ENCODE measurements around the gene APOBEC3A.

The APOBEC3A gene

GRCh38 chr22:38970551-38970950 lies 13.1 kb downstream of the APOBEC3A start:
- TF ChIP-seq CTCF (IDR thresholded peaks at IDR 0.05; ENCODE audit: borderline replicate concordance, control extremely low read depth, extremely low read depth, insufficient read depth, missing control alignments) = no peak
- in situ Hi-C loops (cut with MboI; ENCODE audit: low sequenced_read_pairs, unreplicated experiment) = no loop called here
- DNase-seq (ENCODE audit: low spot score) = no peak

- in situ Hi-C loops (cut with MboI; ENCODE audit: low sequenced_read_pairs, unreplicated experiment) = no loop called here
- no peak for DNase-seq (ENCODE audit: low spot score)
- TF ChIP-seq CTCF (IDR thresholded peaks at IDR 0.05; ENCODE audit: borderline replicate concordance, control extremely low read depth, extremely low read depth, insufficient read depth, missing control alignments) = no peak
Measured at GRCh38 chr22:38971202-38971601, 13.8 kb downstream of the APOBEC3A start.

- DNase-seq (ENCODE audit: low spot score) = no peak
- TF ChIP-seq CTCF (IDR thresholded peaks at IDR 0.05; ENCODE audit: borderline replicate concordance, control extremely low read depth, extremely low read depth, insufficient read depth, missing control alignments) = no peak
- in situ Hi-C loops (cut with MboI; ENCODE audit: low sequenced_read_pairs, unreplicated experiment) = no loop called here
Measured at GRCh38 chr22:38971791-38972190, 14.4 kb downstream of the APOBEC3A start.

GRCh38 chr22:38972558-38972957 lies 15.1 kb downstream of the APOBEC3A start:
- no peak for DNase-seq (ENCODE audit: low spot score)
- no peak for TF ChIP-seq CTCF (IDR thresholded peaks at IDR 0.05; ENCODE audit: borderline replicate concordance, control extremely low read depth, extremely low read depth, insufficient read depth, missing control alignments)
- in situ Hi-C loops (cut with MboI; ENCODE audit: low sequenced_read_pairs, unreplicated experiment) = no loop called here

GRCh38 chr22:38973289-38974169 lies 16.1 kb downstream of the APOBEC3A start:
- TF ChIP-seq CTCF (IDR thresholded peaks at IDR 0.05; ENCODE audit: borderline replicate concordance, control extremely low read depth, extremely low read depth, insufficient read depth, missing control alignments) = peak; percentile 88
- peak; percentile 81 for DNase-seq (ENCODE audit: low spot score)
- in situ Hi-C loops (cut with MboI; ENCODE audit: low sequenced_read_pairs, unreplicated experiment) = no loop called here

GRCh38 chr22:38974170-38974825 lies 16.9 kb downstream of the APOBEC3A start:
- no peak for TF ChIP-seq CTCF (IDR thresholded peaks at IDR 0.05; ENCODE audit: borderline replicate concordance, control extremely low read depth, extremely low read depth, insufficient read depth, missing control alignments)
- in situ Hi-C loops (cut with MboI; ENCODE audit: low sequenced_read_pairs, unreplicated experiment) = no loop called here
- DNase-seq (ENCODE audit: low spot score) = no peak

All from GM13976 (cell line).